Hepatocyte (in vitro differentiated cells): ENCODE results near the gene INSYN1. TPM values are rescaled to one million over a fixed set of nuclear protein-coding genes. Genes with fewer than 3 reads are reported as not detected.

Source experiments
- DNase-seq: peaks from one replicate; pipeline ENCODE4 v3.0.0-alpha.2; 2016; ENCODE audit warnings: low spot score
- H2AFZ ChIP-seq: fragments of 200-600 bp; sonication (generic); 2 replicates; pipeline ENCODE4 v1.6.0; 2016; ENCODE audit warnings: antibody characterized with exemption, mild to moderate bottlenecking
- H3K27ac ChIP-seq: fragments of 200-600 bp; sonication (generic); 2 replicates; pipeline ENCODE4 v1.5.1; 2016; ENCODE audit warnings: mild to moderate bottlenecking
- H3K27me3 ChIP-seq: fragments of 200-600 bp; sonication (generic); 2 replicates; pipeline ENCODE4 v1.6.1; 2016
- H3K36me3 ChIP-seq: fragments of 200-600 bp; sonication (generic); replicated peaks from 2 replicates; pipeline ENCODE4 v1.5.1; 2016; ENCODE audit warnings: low read depth; ENCODE audit not compliant: insufficient read depth
- H3K4me1 ChIP-seq: fragments of 200-600 bp; sonication (generic); 2 replicates; pipeline ENCODE4 v1.5.1; 2016; ENCODE audit warnings: mild to moderate bottlenecking, moderate library complexity; ENCODE audit not compliant: insufficient read depth
- H3K4me2 ChIP-seq: fragments of 200-600 bp; sonication (generic); 2 replicates; pipeline ENCODE4 v1.6.0; 2016
- H3K4me3 ChIP-seq: fragments of 200-600 bp; sonication (generic); 2 replicates; pipeline ENCODE4 v1.5.1; 2016; ENCODE audit warnings: mild to moderate bottlenecking
- H3K79me2 ChIP-seq: fragments of 200-600 bp; sonication (generic); 2 replicates; pipeline ENCODE4 v1.6.0; 2017; ENCODE audit warnings: mild to moderate bottlenecking
- H3K9me2 ChIP-seq: fragments of 200-600 bp; sonication (generic); replicated peaks from 2 replicates; pipeline ENCODE4 v1.6.0; 2017; ENCODE audit warnings: mild to moderate bottlenecking; ENCODE audit not compliant: insufficient read depth
- H3K9me3 ChIP-seq: fragments of 200-600 bp; sonication (generic); 2 replicates; pipeline ENCODE4 v1.5.1; 2016; ENCODE audit warnings: low read depth, mild to moderate bottlenecking
- H4K20me1 ChIP-seq: fragments of 200-600 bp; sonication (generic); 2 replicates; pipeline ENCODE4 v1.6.0; 2016; ENCODE audit warnings: mild to moderate bottlenecking; ENCODE audit not compliant: insufficient read depth, poor library complexity, severe bottlenecking
- EZH2 ChIP-seq: fragments of 200-600 bp; sonication (generic); IDR thresholded peaks from 2 replicates; pipeline ENCODE4 v1.6.1; 2016; ENCODE audit warnings: antibody characterized with exemption, mild to moderate bottlenecking, borderline replicate concordance
- EZH2phosphoT487 ChIP-seq: fragments of 200-600 bp; sonication (generic); IDR thresholded peaks from one replicate; pipeline ENCODE4 v1.6.1; 2018; ENCODE audit warnings: antibody characterized with exemption, mild to moderate bottlenecking, low read depth, moderate library complexity; ENCODE audit not compliant: unreplicated experiment, severe bottlenecking
- WGBS: methylation state at CpG from one replicate; pipeline ENCODE4 v1.1.6; 2016; ENCODE audit warnings: low lambda C conversion rate; ENCODE audit errors: missing lambda C conversion rate; 5-methylcytosine and 5-hydroxymethylcytosine counted together
- polyA plus RNA-seq: library from polyadenylated mRNA; unstranded; fragments of >200 nt; fragmentation: Nextera tagmentation; extraction: Ambion mirVana; gene quantifications from 2 replicates; pipeline ENCODE4 v1.2.1, GENCODE V29; 2016
- total RNA-seq: library from RNA; depleted of rRNA; stranded (reverse); fragments of >200 nt; gene quantifications from 2 replicates; pipeline ENCODE4 v1.2.3, GENCODE V29; 2014
- TF ChIP-seq, protein P1 (sequence below): fragments of 200-600 bp; sonication (generic); IDR thresholded peaks from 2 replicates; pipeline ENCODE4 v1.5.1; 2016; ENCODE audit warnings: antibody characterized with exemption, mild to moderate bottlenecking; ENCODE audit not compliant: poor library complexity

The INSYN1 gene
- total and polyA plus RNA-seq, 2 experiments from 2014 or later, result 3.3 to 8.1 TPM

DNA sequence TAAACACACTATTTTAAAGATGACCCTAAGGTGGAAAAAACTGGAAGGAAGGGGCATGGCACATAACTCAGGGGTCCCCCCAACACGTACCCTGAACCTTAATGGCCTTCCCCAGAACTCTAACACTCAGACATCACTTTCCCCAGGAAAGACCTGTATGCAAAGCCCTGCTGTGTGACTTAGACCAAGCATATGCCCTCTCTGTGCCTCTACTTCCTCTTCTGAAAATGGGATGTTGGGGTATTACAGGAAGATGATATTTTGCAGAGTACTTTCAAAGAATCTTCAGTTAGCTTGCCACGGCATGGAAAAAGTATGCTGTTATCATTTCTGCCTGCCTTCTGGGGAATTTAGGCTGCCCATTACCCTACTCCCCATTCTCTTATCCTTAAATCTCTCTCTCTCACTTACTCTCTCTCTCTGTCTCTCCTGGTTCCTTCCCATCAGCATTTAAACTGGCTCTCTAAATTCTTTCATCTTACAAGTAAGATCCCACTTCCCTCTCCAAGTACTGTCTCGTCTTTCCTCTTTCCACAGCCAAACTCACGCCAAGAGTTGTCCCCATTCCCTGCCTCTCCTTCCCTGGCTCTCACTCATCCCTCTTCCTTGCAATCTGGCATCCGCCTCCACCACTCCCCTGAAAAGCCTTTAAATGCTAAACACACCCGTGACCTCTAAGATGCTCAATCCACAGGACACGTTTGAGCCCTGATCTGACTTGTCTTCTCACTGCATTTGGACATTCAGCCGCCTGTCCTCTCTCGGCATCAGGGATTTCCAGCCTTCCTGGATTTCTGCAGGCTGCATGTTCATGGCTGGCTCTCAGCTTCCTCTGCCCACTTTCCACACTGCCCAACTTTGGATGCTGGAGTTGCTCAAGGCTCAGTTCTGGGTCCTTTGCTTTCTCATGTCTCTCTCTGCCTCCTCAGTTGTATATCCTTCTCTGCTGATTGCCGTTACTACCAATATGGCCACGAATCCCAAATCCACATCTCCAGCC lies 7.5 kb upstream of the INSYN1 start:
- WGBS, result 60% methylated on average over 11 of the region's 11 CpGs

DNA sequence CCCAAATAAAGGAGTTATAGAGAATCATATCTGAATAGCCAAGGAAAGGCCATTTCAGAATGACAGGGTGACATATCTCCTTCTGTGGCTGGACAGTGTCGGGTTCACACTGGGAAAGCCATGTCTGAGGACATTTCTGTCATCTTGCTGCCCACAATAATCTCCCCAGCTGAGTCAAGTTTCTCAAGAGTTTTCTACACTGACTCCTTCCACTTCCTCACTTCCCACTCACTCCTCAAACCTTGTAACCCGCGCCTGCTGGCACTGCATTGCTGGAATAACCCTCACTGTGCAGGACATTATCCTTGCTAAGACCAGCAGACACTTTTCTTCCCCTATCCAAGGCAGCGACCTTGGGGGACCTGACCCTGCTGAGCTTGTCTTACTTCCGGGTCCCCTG lies 5.3 kb upstream of the INSYN1 start:
- Histone ChIP-seq H3K27ac (no peak overlapping the region), H3K27me3 (peaks cover 54% of the 10 kb centered on the region), H3K36me3 (no peaks in the 10 kb centered on the region), H3K4me1 (no peaks in the 10 kb centered on the region), H3K4me2 (no peak overlapping the region), H3K9me2 (no peaks in the 10 kb centered on the region), H4K20me1 (no peaks in the 10 kb centered on the region), H3K9me3 (no peaks in the 10 kb centered on the region), H2AFZ (no peak overlapping the region), H3K79me2 (no peaks in the 10 kb centered on the region), H3K4me3 (no peak overlapping the region)
- TF ChIP-seq EZH2, result no peak
- TF ChIP-seq, protein P1, sequence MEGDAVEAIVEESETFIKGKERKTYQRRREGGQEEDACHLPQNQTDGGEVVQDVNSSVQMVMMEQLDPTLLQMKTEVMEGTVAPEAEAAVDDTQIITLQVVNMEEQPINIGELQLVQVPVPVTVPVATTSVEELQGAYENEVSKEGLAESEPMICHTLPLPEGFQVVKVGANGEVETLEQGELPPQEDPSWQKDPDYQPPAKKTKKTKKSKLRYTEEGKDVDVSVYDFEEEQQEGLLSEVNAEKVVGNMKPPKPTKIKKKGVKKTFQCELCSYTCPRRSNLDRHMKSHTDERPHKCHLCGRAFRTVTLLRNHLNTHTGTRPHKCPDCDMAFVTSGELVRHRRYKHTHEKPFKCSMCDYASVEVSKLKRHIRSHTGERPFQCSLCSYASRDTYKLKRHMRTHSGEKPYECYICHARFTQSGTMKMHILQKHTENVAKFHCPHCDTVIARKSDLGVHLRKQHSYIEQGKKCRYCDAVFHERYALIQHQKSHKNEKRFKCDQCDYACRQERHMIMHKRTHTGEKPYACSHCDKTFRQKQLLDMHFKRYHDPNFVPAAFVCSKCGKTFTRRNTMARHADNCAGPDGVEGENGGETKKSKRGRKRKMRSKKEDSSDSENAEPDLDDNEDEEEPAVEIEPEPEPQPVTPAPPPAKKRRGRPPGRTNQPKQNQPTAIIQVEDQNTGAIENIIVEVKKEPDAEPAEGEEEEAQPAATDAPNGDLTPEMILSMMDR, result no peak
- no peak for TF ChIP-seq EZH2phosphoT487
- WGBS, result 83% methylated on average over 5 of the region's 5 CpGs
- no peak for DNase-seq

More for the DNA sequence above, 7.5 kb upstream of the INSYN1 start:
- no peaks in the 10 kb centered on the region for H3K9me3 ChIP-seq
- no peak overlapping the region for H3K27ac ChIP-seq
- no peaks in the 10 kb centered on the region for H3K4me1 ChIP-seq
- no peak overlapping the region for H2AFZ ChIP-seq
- no peaks in the 10 kb centered on the region for H3K36me3 ChIP-seq
- H3K4me3 ChIP-seq, result no peak overlapping the region
- H3K4me2 ChIP-seq, result no peak overlapping the region
- H3K79me2 ChIP-seq, result no peaks in the 10 kb centered on the region
- no peaks in the 10 kb centered on the region for H4K20me1 ChIP-seq
- TF ChIP-seq EZH2phosphoT487 (no peak), EZH2 (no peak)
- TF ChIP-seq, protein P1, result no peak
- H3K9me2 ChIP-seq, result no peaks in the 10 kb centered on the region
- H3K27me3 ChIP-seq, result peaks cover 41% of the 10 kb centered on the region
- DNase-seq, result no peak

DNA sequence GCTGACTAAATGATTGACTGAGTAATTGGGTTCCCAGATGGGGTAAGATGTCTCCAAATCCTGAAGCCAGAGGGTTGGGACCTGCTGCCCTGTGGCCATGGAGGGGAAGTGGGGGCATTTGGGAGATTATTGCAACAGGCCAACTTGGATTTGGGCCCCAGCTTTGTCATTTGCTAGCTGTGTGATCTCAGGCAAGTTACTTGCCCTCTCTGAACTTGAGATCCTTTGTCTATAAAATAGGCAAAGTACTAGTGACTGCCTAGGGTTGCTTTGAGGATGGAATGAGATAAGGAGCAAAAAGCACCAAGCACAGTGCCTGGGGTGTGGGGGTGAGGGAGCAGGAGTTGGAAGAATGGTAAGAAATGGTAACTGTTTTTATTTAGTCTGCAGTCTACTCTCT lies 4.4 kb upstream of the INSYN1 start:
- no peak for TF ChIP-seq EZH2
- TF ChIP-seq EZH2phosphoT487, result no peak
- TF ChIP-seq, protein P1, result no peak
- Histone ChIP-seq H2AFZ (no peak overlapping the region), H3K9me2 (no peaks in the 10 kb centered on the region), H3K4me1 (no peaks in the 10 kb centered on the region), H3K9me3 (no peaks in the 10 kb centered on the region), H3K79me2 (no peaks in the 10 kb centered on the region), H3K36me3 (no peaks in the 10 kb centered on the region), H4K20me1 (no peaks in the 10 kb centered on the region), H3K27me3 (peaks cover 57% of the 10 kb centered on the region), H3K4me3 (no peak overlapping the region), H3K4me2 (no peak overlapping the region), H3K27ac (no peak overlapping the region)
- no peak for DNase-seq
